CD4-positive, alpha-beta T cell treated with Interleukin-17A for 4 hours (primary cell): ENCODE data around the gene TCEAL9.
"Not testable (repeated sequence)": the region's sequence is repeated elsewhere in the genome, so short reads cannot be mapped to it uniquely, and the experiment has no call there.

Experiments used
- DNase-seq: peaks from one replicate; pipeline ENCODE4 v3.0.0-alpha.2; 2020; ENCODE audit warnings: mixed read lengths

Gene TCEAL9, protein sequence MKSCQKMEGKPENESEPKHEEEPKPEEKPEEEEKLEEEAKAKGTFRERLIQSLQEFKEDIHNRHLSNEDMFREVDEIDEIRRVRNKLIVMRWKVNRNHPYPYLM

DNA sequence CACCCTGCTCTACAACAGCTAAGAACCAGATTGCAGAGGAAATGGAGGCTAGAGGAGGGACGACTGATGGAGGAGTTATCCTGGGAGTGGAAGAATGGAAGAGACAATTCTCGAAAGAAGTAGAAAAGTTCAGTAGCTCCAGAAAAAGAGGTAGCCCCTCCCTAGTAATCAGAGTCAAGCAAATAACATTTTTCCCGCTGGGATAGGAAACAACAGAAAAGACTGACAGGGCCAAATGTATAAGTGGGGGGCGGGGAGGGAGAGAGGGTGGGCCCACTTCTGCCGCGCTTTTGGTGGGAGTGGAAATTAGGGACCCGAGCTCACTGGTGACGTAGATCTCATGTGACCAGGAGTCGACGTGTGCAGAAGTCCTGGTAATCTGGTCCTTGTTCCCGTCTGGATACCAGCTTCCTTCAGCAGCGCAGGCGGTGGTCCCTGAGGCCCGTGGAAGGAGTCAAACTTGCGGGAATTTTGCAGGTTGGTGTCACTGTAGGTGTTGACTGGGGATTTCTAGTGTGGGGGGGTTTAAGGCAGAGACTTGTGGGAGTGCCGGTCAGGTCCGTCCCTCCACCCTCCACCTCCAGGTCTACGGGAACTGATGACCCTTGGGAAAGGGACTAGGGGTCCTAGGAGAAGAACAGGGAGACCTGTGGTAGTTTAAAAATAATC is at the start of gene TCEAL9:
Gene TCEAL9, plus strand, starts transcription at position 377 of the 669 bp plus-strand sequence. CDS start 1,179 bp downstream, outside the sequence.
- no peak for DNase-seq

DNA sequence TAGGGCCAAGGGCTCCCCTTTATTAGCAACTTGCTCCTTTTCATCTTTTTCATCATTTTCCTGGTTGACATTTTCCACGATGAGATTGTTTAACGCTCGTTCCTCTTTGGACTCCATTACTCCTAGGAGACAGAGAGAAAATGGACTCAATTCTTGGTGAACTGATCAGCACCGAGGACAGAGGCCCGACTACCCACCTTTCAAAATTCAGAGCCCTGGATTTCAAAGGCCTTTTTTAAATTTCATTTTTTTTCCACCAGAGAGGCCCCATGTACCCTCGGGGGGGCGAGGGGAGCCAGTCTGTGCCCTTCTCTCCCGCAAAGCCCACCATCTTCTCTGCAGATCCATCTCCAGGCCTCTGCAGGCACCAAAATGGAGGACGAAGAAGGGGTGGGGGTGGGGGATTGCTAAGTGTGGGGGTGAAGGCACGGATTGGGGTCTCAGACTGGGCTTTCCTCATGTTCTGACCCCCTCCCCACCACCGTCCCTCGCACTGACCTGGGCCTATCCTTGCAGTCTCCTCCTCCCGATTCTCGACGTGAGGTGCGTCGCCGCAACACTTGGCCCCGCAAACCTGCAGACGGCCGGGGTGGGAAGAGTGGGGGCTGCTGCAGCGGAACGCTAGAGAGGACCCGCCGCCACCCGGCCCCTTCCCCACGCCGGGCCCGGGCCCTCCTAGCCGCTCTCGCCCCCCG is 46.3 kb upstream of the TCEAL9 start:
- peak; percentile 10 for DNase-seq

DNA sequence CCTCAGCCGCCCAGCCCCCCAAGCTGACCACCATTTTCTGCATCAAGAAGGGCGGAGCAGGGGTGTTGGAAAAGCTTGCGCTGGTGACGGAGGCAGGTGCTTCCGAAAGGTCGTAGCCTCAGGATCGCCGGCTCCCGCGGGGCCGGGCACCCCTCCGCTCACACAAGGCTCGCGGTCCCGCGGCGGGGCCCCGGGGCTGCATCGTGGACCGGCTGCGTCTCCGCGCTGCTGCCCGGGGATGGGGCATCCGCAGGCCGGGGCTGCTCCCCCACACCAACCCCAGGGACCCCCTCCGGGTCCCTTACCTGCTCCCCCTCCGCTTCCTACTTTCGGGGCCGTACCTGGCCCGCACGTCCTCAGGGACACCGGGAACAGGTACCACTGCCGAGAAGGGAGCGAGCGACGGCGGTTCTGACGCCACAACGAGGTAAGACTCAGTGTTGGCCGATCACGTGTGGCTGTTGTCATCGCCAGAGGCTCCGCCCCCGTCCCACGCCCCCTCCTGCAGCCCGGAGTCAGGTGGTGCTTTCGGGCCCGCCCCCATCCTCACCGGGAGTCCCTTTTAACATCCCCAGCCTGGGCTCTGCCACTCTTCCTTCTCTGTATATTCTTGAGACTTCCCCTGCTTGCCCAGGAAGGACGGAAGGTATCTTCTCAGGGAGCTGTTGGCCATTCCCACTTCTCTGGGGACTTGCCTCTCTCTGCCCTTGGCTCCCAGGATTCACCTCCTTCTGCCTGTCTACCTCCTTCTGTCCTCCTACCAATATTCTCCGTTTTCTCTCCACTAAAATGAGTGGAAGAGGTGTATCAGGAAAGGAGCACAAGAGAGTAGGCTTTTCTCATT is 45.5 kb upstream of the TCEAL9 start, which contains the start of gene BEX2:
Gene BEX2, minus strand, starts transcription at position 436 of the 844 bp plus-strand sequence. CDS start 1,014 bp downstream, outside the sequence.
- peak; percentile 91 for DNase-seq

DNA sequence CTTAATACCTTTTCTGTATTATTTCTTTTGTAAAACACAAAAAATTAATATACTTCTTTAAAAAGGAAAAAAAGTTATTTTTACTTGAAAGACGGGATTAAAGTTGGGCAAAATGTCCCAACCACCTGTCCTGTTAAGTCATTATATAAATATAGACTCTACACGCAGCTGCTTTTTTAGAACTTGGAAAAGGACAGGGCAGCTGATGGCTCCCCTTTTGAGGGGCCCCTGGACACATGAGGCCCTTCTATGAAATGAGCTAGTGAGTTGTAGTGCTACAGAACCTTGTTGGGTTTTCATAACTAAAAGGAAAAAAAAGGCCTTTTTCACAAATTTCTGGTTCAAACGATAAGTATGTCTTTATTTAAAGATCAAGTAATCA is 44.9 kb upstream of the TCEAL9 start:
- no peak for DNase-seq

DNA sequence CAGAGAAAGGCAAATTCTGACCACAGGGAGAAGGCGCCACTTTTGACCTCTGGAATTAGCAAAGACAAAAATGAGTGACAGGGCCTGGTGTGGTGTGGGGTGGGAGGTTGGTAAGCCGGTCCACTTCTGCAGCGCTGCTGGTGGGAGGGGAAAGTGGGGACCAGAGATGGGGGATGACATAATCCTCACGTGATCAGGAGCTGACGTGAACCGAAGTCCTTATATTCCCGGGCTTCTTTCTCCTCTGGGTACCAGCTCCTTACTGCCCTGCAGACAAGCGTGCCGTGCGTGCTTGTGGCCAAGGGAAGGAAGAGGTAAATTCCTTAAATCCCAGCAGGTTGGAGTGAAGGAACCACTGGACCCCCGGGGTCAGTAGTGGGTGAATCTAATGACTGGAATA is 26.3 kb upstream of the TCEAL9 start, which contains the start of gene TCEAL7:
Gene TCEAL7, plus strand, starts transcription at position 249 of the 400 bp plus-strand sequence. CDS start 1,165 bp downstream, outside the sequence.
- DNase-seq = no peak

DNA sequence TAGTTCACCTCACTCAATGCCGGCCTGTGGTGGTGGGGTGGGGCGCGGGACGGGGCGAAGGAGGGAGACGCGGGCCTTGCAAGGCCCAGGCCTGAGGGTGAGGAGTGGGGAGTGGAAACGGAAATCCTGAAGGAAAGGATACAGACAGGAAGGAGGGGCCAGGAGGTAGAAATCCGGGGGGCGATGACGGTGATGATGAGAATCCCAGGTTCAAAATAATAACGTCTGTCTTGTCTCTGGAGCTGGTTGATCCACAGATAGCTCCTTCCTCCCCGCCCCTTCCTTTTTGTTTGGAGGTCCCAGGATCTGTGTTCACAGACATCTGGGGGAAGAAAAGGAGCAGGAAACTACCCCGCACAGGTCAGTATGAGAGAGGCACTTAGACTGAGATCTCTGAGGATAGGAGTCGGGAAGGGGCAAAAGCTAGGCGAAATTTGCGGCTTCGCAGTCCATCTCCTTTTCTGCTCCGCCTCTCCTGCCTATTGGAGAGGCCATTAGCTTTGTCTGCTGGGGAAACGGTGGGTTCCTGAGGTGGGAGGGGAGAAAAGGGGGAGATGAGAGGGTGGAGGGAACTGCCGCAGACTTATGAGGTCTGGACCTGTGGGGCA is 25.5 kb upstream of the TCEAL9 start:
- DNase-seq = no peak

DNA sequence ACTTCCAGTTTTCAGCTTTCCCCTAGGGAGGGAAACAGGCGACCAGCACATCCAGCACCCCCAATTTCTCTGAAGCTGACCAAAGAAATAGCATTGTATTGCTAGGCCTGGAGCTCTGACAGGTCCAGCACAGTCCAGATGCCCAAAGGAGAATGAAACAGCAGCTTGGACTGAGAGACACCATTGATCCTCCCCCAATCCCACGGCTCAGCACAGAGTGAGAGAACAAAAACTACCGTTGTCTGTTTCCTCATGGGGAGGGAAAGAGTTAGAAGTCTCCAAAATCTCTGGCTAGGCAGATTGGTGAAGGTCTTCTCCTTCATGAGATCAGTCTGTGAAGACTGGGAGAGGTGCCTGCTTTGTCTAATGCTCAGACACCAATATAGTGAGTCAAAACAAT is 17.6 kb upstream of the TCEAL9 start:
- no peak for DNase-seq

DNA sequence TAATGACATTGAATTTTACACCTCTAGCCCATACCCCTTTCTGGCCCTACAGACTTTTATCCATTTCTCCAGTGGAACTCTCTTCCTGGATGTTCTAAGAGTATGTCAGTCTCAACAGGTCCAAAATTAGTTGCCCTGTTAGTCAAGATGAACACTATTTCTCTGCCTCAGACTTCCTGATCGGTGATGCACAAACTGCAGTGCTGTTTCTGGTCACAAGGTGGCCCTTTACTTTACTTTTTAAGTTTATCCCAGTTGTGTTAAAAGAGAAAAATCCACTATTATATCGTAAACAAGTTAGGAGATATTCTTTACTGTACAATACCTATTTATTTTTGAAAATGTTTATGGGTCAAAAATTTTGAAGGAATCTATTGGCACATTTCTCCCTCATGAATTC is 13.2 kb upstream of the TCEAL9 start:
- peak; percentile 65 for DNase-seq

DNA sequence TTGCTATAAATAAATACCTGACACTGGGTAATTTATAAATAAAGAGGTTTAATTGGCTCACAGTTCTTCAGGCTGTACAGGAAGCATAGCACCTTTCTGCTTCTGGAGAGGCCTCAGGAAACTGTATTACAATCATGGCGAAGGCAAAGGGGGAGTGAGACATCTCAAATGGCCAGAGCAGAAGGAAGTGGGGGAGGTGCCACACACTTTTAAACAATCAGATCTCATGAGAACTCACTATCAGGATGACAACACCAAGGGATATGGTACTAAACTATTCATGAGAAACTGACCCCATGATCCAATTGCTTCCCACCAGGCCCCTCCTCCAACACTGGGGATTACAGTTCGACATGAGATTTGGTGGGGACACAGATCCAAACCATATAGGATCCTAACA is 11.7 kb upstream of the TCEAL9 start:
- no peak for DNase-seq

DNA sequence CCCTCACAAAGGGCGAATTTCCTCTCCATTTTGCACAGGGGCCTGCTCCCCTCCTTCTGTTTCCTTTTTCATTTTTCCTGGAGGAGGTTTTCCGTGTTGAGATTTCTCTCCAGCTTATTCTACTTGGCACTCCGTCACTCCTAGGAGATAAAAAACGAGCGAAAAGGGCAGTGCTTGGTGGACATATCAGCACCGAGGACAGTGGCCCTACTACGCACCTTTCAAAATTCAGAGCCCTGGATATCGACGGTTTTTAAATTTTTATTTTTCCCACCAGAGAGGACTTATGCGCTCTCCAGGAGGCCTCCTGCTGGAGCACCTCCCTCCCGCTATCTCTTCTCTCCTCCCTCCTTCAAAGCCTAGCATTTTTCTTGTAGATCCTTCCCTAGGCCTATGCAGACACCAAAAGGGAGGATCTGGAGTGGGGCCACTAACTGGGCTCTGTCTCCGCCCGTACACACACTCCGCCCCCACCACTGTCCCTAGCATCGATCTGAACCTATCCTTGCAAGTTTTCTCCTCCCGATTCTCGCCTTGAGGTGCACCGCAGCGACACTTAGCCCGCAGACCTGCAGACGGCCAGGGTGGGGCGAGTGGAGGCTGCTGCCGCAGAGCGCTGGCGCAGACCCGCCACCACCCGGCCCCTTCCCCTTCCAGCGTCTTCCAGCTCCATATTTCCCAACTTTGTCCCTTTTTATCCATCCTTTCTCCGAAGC is 8.5 kb upstream of the TCEAL9 start:
- DNase-seq = no peak

DNA sequence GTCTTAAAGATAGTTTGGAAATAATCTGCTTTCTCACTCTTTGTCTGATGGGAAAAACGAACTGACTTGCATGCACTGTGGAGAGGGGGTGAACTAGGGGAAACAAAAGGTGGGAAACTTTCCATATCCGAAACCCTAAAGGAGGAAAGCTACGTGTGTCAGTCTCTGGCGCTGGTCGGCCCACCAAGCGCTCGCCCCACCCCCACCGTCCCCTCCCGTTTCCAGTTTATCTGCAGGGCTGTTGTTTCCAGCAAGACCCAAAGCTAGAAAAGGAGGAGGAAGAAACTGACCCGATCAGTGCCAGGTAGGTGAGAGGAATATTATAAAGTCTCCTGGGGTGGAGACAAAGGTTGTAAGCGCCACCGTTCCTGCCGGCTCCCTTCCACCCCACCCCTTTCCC is 552 bp downstream of the TCEAL9 start:
- peak; percentile 25 for DNase-seq

DNA sequence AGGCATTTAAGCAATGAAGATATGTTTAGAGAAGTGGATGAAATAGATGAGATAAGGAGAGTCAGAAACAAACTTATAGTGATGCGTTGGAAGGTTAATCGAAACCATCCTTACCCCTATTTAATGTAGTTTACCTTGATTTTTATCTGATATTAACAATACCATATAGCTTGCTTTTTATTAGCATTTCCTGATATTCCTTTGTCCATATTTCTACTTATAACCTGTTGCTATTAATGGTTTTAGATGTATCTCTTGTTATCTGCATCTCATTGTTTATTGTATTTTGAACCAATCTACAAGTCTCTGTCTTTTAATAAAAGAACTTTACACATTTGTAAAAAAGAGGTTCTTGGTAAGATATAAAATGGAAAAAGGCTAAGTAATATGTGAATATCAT is 1.6 kb downstream of the TCEAL9 start:
- no peak for DNase-seq

DNA sequence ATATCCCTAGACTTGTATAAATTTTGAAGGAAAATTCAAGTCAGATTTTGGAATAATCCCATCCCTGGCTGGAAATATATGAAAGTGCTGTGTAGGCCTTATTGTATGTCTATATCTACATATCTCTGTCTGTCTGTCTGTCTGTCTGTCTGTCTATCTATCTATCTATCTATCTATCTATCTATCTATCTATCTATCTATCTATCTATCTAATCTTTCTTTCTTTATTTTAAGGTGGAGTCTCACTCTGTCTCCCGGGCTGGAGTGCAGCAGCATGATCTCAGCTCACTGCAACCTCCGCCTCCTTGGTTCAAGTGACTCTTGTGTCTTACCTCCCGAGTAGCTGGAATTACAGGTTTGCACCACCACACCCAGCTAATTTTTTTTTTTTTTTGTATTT is 3.3 kb downstream of the TCEAL9 start:
- not testable (repeated sequence) for DNase-seq

DNA sequence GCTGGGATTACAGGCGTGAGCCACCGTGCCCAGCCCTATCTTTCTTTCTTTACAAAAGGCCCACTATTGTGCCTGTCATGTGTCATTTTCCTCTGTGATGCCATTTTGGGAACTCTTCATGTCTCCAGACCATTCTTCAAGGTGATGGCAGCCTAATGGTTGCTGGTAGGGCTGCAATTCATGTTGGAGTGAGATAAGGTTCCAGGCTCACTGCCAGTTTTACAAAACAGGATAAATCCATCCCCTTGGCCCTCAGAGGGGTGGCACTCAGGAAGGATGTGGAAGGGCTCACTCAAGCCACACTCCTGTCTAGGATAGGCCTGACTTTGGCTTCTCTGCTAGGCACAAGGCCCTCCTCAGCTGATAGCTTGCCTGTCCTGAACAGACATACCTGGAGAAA is 3.8 kb downstream of the TCEAL9 start:
- no peak for DNase-seq

DNA sequence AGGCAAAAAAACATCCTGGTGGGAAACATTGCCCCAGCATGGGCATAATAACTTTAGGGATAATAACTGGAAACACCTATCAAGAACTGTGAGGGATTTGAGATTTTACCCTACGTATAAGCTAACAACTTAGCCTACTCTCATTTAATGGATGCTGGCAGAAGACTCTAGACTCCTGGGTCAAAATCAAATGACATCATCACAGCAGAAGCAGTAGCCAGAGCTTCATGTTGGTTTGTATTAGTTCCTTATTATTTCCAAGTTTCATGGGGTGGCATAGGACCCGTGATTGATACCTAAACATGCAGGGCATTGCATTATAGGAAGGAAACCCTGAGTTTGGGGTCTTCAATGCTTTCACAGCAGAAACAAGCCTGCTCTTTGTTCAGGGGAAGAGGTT is 4.6 kb downstream of the TCEAL9 start:
- no peak for DNase-seq

DNA sequence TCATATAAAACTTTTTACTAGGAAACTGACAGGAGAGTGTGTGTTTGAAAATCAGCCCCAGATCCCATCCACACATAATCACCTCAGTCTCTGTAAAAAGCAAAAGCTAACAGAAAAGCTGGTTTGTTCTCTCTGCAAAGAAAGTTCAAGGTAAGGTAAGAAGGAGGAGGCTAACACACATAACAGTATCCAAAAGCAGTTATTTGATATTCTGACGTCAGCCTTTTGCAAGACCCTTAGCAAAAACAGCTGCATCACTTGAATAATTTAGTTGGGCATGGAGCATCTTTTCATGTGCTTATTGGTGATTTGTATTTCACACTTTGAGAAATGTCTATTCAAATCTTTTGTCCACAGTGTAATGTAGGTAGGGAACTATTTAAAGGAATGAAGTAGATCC is 5.5 kb downstream of the TCEAL9 start:
- no peak for DNase-seq

DNA sequence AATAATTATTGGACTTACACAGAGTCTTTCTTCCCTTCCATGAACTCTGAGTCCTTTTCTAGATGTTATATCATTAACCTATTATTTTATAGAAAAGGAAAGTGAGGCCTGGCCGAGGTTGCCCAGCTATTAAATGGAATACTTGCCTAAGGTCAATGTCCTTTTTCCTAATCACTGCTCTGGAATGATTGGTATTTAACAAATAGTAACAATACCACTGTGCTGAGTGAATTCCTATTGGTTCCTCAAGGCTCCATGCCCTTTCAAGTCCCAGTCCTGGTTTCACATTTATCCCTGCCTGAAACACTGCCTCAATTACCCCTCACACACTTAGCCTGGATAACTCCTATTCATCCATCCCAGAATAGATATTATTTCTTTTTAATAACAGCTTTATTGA is 6.2 kb downstream of the TCEAL9 start:
- no peak for DNase-seq

DNA sequence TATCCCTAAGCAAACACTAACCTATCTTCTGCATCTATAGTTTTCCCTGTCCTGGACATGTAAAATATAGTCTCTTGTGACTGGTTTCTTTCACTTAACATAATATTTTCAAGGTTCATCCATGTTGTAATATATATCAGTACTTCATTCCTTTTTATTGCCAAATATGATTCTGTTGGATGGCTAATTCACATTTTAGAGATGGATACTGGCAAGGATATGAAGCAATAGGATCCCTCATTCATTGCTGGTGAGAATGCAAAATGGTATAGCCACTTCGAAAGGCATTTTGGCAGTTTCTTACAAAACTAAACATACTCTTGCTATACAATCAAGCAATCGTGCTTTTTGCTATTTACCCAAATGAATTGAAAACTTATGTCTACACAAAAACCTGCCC is 6.7 kb downstream of the TCEAL9 start:
- DNase-seq = no peak

DNA sequence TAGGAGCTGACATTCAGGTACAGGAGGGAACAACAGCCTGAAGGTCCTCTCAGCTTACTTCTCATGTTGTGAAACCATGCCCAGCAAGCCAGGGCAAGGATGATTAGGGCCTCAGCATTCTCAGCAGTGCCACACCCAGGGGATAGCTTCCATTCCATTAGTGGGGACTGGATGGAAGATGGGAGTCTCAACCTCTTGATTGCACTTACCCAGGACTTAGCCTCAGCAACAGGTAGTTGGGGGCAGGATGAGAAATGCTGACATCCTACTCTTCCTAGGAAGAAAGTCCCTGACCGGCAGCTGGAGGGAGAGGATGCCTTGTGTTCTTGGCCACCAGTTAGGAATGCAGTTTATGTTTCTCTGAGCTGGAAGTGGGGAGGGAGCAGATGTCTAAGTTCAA is 11.2 kb downstream of the TCEAL9 start:
- DNase-seq = no peak

DNA sequence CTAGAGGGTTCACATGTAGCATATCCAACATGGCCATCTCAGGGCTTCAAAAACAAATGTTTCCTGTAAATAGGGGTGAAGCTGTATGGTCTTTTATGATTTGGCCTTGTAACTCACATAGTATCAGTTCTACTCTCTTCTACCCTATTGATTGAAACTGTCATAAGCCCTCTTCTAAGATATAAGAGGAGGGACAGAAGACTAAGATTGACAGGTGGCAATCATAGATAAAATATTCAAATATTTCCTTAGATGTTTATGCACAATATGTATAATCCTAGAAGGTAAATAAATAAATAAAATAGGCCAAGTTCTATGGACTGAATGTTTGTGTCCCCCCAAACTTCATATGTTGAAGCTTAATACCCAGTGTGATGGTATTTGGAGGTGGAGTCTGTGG is 13.2 kb downstream of the TCEAL9 start:
- no peak for DNase-seq

DNA sequence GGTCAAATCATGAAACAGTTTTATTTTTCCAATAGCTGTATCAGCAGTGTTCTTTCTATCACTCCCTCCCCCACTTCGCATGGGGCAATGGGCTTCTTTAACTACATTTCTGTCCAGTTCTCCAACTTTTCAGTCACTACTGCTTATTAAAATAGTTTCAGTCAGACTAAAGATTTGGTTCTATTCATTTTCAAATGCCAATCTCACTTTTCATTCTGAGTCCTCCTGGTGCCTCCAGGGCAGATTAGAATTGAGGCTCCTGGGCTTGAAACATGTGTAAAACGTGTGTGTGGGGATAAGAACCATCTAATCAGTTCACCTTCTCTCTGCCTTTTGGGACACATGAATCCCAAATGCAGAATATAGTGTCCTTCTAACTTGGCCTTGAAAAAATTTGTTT is 16.6 kb downstream of the TCEAL9 start:
- DNase-seq = no peak

DNA sequence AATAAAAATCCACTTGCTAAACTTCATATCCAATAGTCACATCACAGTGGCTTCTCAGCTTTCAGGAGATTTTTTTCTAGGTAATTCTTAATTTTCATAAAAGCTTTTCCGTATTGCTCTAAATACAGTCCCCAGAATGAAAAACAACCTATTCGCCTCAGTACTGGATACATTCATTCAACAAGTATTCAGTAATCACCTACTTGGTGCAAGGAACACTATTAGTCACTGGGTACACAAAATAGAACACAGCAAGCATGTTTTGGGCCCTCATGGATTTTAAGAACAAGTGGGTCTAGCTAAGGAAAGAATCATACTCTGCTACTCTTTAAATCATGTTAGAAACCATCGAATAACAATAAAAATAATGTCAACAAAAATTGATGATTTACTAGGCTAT is 17.3 kb downstream of the TCEAL9 start:
- no peak for DNase-seq
